ENCODE data around the gene PHC2.

Gene PHC2

DNA sequence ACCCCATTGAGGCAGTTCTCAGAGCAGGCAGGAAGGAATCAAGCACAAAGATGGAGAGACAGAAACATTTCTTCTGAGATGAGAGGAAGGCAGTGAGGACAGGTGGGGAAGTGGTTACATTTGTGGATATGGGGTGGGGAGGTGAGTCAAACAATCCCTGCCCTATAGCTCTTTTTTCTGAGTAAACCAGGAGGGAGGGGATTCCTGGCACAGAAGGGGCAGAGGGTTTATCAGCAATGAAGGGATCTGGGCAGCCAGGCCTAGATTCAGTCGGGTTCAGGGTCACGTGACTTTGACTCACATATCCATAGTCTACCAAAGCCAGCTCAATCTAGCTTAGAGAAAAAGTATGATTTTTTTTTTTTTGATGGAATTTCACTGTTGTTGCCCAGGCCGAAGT, 15.7 kb upstream of the PHC2 start:
- Histone ChIP-seq H3K27ac (ENCODE audit: low read depth, low read length) (no peak overlapping the region), H3K79me2 (ENCODE audit: control insufficient read depth, insufficient read depth, low read length, unreplicated experiment) (no peaks in the 10 kb centered on the region), H2AFZ (ENCODE audit: low read length, unreplicated experiment) (no peak overlapping the region), H3K36me3 (ENCODE audit: insufficient read depth, low read length) (no peaks in the 10 kb centered on the region), H3K27me3 (ENCODE audit: insufficient read depth, low read length) (no peaks in the 10 kb centered on the region), H3K4me1 (ENCODE audit: control insufficient read depth, insufficient read depth, low read length, unreplicated experiment) (peaks cover 24% of the 10 kb centered on the region), H3K4me3 (ENCODE audit: low read depth, low read length) (no peak overlapping the region)

DNA sequence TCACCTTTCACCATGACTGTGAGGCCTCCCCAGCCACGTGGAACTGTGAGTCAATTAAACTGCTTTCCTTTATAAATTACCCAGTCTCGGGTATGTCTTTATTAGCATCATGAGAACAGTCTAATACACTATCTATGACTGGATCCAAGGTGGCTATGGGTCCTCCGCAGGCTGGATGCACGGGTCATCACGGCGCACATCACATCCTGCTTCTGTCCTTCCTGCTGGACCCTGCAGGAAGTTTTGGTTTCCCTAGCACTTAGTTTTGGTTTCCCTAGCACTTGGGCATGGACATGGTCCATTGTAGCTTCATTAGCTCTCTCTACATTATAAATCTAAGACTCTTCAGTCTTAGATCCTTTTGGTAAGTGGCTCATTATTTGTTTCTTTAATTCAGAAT, 14.2 kb upstream of the PHC2 start:
- H3K4me1 ChIP-seq (ENCODE audit: control insufficient read depth, insufficient read depth, low read length, unreplicated experiment): peaks cover 27% of the 10 kb centered on the region
- no peak overlapping the region for H3K4me3 ChIP-seq (ENCODE audit: low read depth, low read length)
- no peak overlapping the region for H2AFZ ChIP-seq (ENCODE audit: low read length, unreplicated experiment)
- no peaks in the 10 kb centered on the region for H3K36me3 ChIP-seq (ENCODE audit: insufficient read depth, low read length)
- H3K27ac ChIP-seq (ENCODE audit: low read depth, low read length): no peak overlapping the region
- no peaks in the 10 kb centered on the region for H3K27me3 ChIP-seq (ENCODE audit: insufficient read depth, low read length)
- no peaks in the 10 kb centered on the region for H3K79me2 ChIP-seq (ENCODE audit: control insufficient read depth, insufficient read depth, low read length, unreplicated experiment)

DNA sequence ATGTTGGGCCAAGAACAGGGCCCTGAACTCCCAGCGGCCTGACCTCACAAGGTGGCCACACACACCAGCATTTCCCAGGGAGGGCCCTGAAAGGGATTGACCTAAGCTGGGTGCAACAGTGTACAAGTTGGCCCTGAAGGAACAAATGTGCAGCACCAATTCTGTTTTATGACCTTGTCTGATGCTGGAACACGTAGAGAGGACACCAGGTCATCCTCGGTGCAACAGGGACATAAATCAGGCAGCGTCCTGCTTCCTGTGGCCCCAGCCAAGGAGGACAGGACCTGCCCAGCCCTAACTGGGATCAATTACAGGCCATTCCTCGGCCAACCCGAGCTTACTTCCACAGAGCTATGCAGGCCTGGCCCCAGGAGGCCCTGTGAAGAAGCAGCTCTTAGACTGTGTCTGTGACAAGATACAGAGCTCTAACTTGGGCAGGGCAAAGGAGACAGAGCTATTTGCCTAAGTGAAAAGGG, 12.8 kb upstream of the PHC2 start:
- Histone ChIP-seq H3K27me3 (ENCODE audit: insufficient read depth, low read length) (no peaks in the 10 kb centered on the region), H3K27ac (ENCODE audit: low read depth, low read length) (peak overlapping the region; percentile 73), H3K4me1 (ENCODE audit: control insufficient read depth, insufficient read depth, low read length, unreplicated experiment) (peaks cover 27% of the 10 kb centered on the region), H3K4me3 (ENCODE audit: low read depth, low read length) (no peak overlapping the region), H2AFZ (ENCODE audit: low read length, unreplicated experiment) (no peak overlapping the region), H3K79me2 (ENCODE audit: control insufficient read depth, insufficient read depth, low read length, unreplicated experiment) (no peaks in the 10 kb centered on the region), H3K36me3 (ENCODE audit: insufficient read depth, low read length) (no peaks in the 10 kb centered on the region)

DNA sequence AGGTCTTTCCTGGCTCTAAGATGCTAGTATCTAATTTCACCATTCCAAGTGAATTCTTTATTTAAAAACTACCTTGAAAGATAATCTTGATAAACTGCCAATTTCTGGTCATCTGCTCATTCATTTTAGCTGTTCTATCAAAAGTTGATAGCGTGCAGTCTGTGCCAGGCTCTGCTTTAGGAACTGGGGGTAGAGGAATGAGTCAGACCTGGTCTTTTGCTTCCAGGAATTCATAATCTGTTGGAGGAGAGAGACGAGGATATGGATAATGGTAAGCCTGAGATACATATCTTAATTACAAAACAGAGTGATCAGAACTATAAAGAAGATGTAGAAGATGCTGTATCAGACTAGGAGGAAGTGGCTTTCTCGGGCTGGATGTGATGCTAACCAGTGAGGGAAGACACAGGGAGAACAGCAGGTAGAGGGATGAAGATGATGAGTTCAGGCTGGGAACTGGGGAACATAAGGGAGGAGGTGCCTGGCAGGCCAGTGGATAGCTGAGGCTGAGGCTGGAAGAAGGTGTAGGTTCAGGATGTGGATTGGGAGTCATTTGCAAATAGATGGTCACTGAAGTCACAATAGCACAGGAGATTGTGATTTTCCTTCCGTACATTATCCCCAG, 12.3 kb upstream of the PHC2 start:
- Histone ChIP-seq H3K27me3 (ENCODE audit: insufficient read depth, low read length) (no peaks in the 10 kb centered on the region), H3K4me1 (ENCODE audit: control insufficient read depth, insufficient read depth, low read length, unreplicated experiment) (peaks cover 27% of the 10 kb centered on the region), H3K4me3 (ENCODE audit: low read depth, low read length) (no peak overlapping the region), H3K79me2 (ENCODE audit: control insufficient read depth, insufficient read depth, low read length, unreplicated experiment) (no peaks in the 10 kb centered on the region), H3K27ac (ENCODE audit: low read depth, low read length) (peak overlapping the region; percentile 73), H2AFZ (ENCODE audit: low read length, unreplicated experiment) (no peak overlapping the region), H3K36me3 (ENCODE audit: insufficient read depth, low read length) (no peaks in the 10 kb centered on the region)

DNA sequence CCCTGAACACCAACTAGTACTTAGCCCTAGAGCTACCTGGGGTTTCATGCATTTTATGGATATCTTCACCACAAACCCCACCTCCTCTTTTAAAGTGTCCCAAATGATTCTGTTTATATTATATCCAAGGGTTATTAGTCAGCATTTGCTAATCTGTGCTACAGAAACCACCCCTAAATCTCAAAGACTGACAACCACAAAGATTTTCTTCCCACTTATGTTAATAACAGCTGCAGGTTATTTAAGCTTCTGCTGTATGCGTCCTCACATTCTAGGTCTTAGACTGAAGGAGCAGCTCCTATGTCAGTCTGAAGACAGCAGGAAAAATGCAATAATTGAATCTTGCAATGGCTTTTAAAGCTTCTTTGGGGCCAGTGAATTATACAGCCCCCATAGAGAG, 11.2 kb upstream of the PHC2 start:
- no peak overlapping the region for H3K4me3 ChIP-seq (ENCODE audit: low read depth, low read length)
- H3K79me2 ChIP-seq (ENCODE audit: control insufficient read depth, insufficient read depth, low read length, unreplicated experiment): no peaks in the 10 kb centered on the region
- no peak overlapping the region for H2AFZ ChIP-seq (ENCODE audit: low read length, unreplicated experiment)
- H3K27ac ChIP-seq (ENCODE audit: low read depth, low read length): no peak overlapping the region
- H3K36me3 ChIP-seq (ENCODE audit: insufficient read depth, low read length): no peaks in the 10 kb centered on the region
- peaks cover 27% of the 10 kb centered on the region for H3K4me1 ChIP-seq (ENCODE audit: control insufficient read depth, insufficient read depth, low read length, unreplicated experiment)
- no peaks in the 10 kb centered on the region for H3K27me3 ChIP-seq (ENCODE audit: insufficient read depth, low read length)

DNA sequence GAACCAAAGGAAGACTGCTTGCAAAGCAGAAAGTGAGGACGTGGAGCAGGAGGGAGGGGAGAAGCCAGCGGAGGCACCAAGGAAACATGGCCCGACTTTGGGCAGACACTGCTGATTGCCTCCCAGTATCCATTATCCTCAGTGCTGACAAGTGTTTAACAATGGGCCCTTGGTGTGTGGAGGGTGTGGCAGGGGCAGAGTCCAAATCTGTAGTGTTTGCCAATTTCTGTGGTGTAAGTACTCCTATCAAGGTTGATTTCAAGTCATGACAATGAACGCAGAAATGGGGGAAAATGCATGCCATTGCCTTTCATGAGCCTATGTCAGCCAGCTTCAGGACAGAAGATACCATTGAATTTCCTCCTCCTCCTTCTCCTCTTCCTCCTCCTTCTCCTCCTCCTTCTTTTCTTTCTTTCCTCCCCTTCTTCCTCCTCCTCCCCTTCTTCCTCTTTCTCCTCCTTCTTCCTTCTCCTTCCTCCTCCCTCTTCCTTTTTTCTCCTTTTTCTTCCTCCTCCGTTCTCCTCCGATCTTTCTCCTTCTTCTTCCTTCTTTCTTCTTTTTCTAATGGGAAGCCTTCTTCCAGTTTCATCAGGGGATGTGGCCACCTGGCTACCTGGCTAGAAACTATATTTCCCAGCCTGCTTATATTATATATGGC, 10.3 kb upstream of the PHC2 start:
- Histone ChIP-seq H3K27me3 (ENCODE audit: insufficient read depth, low read length) (no peaks in the 10 kb centered on the region), H3K4me1 (ENCODE audit: control insufficient read depth, insufficient read depth, low read length, unreplicated experiment) (peaks cover 35% of the 10 kb centered on the region), H2AFZ (ENCODE audit: low read length, unreplicated experiment) (no peak overlapping the region), H3K36me3 (ENCODE audit: insufficient read depth, low read length) (no peaks in the 10 kb centered on the region), H3K27ac (ENCODE audit: low read depth, low read length) (no peak overlapping the region), H3K79me2 (ENCODE audit: control insufficient read depth, insufficient read depth, low read length, unreplicated experiment) (no peaks in the 10 kb centered on the region), H3K4me3 (ENCODE audit: low read depth, low read length) (no peak overlapping the region)

DNA sequence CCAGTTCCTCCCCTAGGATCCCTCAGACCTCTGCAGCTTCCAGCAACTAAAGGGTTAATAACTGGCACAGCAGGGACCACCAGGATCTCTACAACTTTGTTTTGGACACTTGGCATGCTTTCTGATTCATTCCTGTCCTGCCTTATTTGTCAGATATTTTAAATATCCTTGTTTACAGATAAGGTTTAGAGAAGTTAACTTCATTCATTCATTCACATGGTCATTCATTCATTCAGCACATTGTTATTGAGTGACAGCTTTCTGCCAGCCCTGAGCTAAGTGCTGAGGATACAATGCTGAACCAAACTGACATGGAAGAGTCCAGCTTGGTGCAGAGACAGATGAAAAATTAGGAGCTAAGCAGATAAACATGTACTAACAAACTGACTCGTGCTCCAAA, 8.8 kb upstream of the PHC2 start:
- Histone ChIP-seq H3K79me2 (ENCODE audit: control insufficient read depth, insufficient read depth, low read length, unreplicated experiment) (no peaks in the 10 kb centered on the region), H3K27me3 (ENCODE audit: insufficient read depth, low read length) (no peaks in the 10 kb centered on the region), H3K27ac (ENCODE audit: low read depth, low read length) (no peak overlapping the region), H2AFZ (ENCODE audit: low read length, unreplicated experiment) (no peak overlapping the region), H3K4me3 (ENCODE audit: low read depth, low read length) (no peak overlapping the region), H3K36me3 (ENCODE audit: insufficient read depth, low read length) (no peaks in the 10 kb centered on the region), H3K4me1 (ENCODE audit: control insufficient read depth, insufficient read depth, low read length, unreplicated experiment) (peaks cover 50% of the 10 kb centered on the region)

DNA sequence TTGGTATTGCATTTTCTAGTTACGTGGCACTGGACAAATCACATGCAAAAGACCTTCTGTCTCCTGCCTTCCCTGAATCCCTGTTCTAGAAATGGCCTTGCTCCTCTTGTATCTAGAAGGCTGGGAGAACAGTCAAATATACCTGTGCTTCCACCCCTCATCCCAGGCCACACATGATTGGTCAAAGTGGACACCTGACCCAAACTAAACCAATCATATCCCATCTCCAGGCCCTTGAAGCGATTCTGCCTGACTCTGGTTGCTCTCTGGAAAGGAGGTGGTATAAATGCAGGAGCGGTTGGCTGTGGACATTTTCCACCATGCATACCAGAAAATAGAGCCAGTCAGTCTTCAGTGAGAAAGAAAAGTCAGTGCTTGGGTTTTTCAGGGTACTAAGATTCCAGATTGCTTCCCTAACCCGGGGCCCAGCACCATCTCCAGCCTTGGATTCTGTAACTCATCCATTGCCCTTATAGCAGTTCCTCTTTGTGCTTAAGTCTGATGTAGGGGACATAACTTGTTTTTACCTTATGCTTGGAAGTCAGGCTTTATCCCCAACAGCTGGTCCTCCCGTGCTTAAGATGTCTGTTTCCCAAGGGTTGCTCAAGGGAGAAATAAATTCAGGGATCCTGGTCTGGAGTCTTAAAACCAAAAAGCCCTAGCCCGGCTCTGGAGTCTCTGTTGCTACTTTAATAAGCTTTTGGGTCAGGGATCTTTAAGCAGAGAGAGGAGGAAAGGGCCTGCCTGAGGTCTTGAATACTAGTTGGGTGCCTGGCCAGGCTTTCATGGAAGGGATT, 7.7 kb upstream of the PHC2 start:
- no peaks in the 10 kb centered on the region for H3K36me3 ChIP-seq (ENCODE audit: insufficient read depth, low read length)
- H2AFZ ChIP-seq (ENCODE audit: low read length, unreplicated experiment): no peak overlapping the region

DNA sequence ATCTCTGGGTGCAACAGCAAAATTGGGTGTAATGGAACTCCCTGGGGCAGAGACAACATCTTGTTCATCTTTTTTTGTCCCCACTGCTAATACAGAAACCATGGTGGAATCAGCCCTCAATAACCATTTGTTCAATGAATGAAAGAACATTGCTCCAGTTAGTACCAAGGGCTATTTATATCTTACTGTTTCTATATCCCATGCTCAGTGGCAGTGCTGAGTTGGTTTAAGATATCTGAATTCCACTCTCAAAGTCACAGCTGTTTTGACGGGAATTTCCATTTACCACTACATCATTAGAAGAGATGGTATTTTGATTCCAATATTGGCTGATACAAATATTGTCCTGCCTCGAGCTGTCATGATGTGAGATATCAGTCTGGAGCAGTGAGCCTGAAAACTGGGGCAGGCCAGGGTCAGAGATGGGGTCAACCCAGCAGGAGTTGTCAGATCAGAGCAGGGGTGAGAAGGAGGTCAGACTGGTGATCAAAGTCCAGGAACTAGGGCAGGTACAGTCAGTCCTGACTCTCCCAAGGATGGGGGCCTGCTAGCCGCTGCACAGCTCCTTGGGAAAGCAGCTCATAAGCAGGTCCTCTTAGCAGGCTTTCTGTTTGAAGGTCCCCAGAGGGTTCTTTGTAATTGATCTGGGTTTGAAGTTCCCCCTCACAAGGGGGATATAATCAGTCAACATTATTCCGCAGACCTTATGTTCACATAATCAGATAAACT, 5.8 kb upstream of the PHC2 start:
- Histone ChIP-seq H3K27me3 (ENCODE audit: insufficient read depth, low read length) (no peaks in the 10 kb centered on the region), H3K4me1 (ENCODE audit: control insufficient read depth, insufficient read depth, low read length, unreplicated experiment) (peaks cover 49% of the 10 kb centered on the region), H3K4me3 (ENCODE audit: low read depth, low read length) (no peak overlapping the region), H3K27ac (ENCODE audit: low read depth, low read length) (no peak overlapping the region), H2AFZ (ENCODE audit: low read length, unreplicated experiment) (no peak overlapping the region), H3K36me3 (ENCODE audit: insufficient read depth, low read length) (no peaks in the 10 kb centered on the region), H3K79me2 (ENCODE audit: control insufficient read depth, insufficient read depth, low read length, unreplicated experiment) (no peaks in the 10 kb centered on the region)

More for the DNA sequence above, 7.7 kb upstream of the PHC2 start:
- Histone ChIP-seq H3K27me3 (ENCODE audit: insufficient read depth, low read length) (no peaks in the 10 kb centered on the region), H3K79me2 (ENCODE audit: control insufficient read depth, insufficient read depth, low read length, unreplicated experiment) (no peaks in the 10 kb centered on the region), H3K4me3 (ENCODE audit: low read depth, low read length) (no peak overlapping the region), H3K27ac (ENCODE audit: low read depth, low read length) (no peak overlapping the region), H3K4me1 (ENCODE audit: control insufficient read depth, insufficient read depth, low read length, unreplicated experiment) (peaks cover 55% of the 10 kb centered on the region)

DNA sequence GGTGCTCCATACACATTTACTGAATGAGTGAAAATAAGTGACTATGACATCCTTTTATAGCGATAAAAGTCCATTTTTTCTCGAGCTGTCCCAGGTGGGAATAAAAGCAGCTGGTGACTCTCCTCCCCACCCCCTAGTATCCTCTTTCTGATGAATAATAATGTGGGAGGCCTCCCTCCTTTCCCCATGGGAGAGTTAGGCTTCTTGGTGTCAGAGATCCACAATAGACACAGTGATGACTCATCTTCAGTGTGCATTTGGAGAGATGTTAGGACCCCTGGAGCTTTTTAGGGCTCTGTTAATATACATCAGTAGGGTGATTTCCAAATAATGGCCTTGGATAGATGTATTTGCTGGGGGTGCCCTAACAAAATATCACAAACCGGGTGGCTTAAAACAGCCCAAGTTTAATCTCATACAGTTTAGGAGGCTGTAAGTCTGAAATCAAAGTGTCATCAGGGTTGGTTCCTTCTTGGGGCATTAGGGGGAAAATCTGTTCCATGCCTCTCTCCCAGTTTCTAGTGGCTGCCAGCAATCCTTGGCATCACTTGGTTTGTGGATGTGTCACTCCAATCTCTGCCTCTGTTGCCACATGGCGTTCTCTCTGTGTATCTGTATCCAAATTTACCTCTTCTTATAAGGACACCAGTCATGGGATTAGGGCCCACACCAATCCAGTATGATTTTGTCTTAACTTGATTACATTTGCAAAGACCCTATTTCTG, 4.4 kb upstream of the PHC2 start:
- Histone ChIP-seq H2AFZ (ENCODE audit: low read length, unreplicated experiment) (no peak overlapping the region), H3K4me1 (ENCODE audit: control insufficient read depth, insufficient read depth, low read length, unreplicated experiment) (peaks cover 51% of the 10 kb centered on the region), H3K36me3 (ENCODE audit: insufficient read depth, low read length) (no peaks in the 10 kb centered on the region)

More for the DNA sequence above, 4.4 kb upstream of the PHC2 start:
- Histone ChIP-seq H3K79me2 (ENCODE audit: control insufficient read depth, insufficient read depth, low read length, unreplicated experiment) (peaks cover 3% of the 10 kb centered on the region), H3K4me3 (ENCODE audit: low read depth, low read length) (no peak overlapping the region), H3K27me3 (ENCODE audit: insufficient read depth, low read length) (no peaks in the 10 kb centered on the region), H3K27ac (ENCODE audit: low read depth, low read length) (peak overlapping the region; percentile 90)
